Pancreas (tissue), 10 donors: Measurements from ENCODE around the gene SLC6A11. TPM values are rescaled to one million over a fixed set of nuclear protein-coding genes. Genes with fewer than 3 reads are reported as not detected.

Experiments used
- ATAC-seq, 4 donors: fragments of 200-7000 bp; cut with Tn5 transposase; one replicate each; pipeline versions ENCODE4 v1.8.0 to v1.9.1; 2020; ENCODE audit warnings: mild to moderate bottlenecking in 4 of 4, moderate library complexity in 4 of 4
- DNase-seq, 6 donors: peaks; one replicate each; pipeline ENCODE4 v3.0.0-alpha.2; 2020
- FAIRE-seq: peaks from 2 replicates; lab custom pipeline; 2012; peaks lifted over from hg19 to GRCh38; lab: Jason Lieb, UNC
- H3K27ac ChIP-seq, 4 donors: fragments of 200-600 bp; sonication (generic); 1 replicate in 3 of 4; 2 replicates in 1 of 4; pipeline versions ENCODE4 v1.5.0 to v1.8.0; 2020
- H3K27me3 ChIP-seq, 4 donors: fragments of 200-600 bp; one replicate each; pipeline ENCODE4 v1.8.0; 2021
- H3K36me3 ChIP-seq, 3 donors: fragments of 200-600 bp; sonication (generic) in 1 of 3; one replicate each; pipeline versions ENCODE4 v1.5.0 to v1.8.0; 2020 to 2021
- H3K4me1 ChIP-seq, 3 donors: fragments of 200-600 bp; one replicate each; pipeline ENCODE4 v1.8.0; 2021
- H3K4me3 ChIP-seq, 4 donors: fragments of 200-600 bp; sonication (generic) in 2 of 4; one replicate each; pipeline versions ENCODE4 v1.5.0 to v1.8.0; 2020 to 2021
- H3K9me3 ChIP-seq, 4 donors: fragments of 200-600 bp; one replicate each; pipeline ENCODE4 v1.8.0; 2021
- CTCF ChIP-seq, 4 donors: fragments of 200-600 bp; sonication (generic) in 3 of 4; IDR thresholded peaks; one replicate each; pipeline versions ENCODE4 v1.5.0 to v1.8.0; 2021; ENCODE audit warnings: antibody characterized with exemption in 4 of 4
- WGBS, 2 donors: extraction: QIAGEN DNeasy Blood & Tissue Kit; methylation state at CpG; one replicate each; pipeline ENCODE4 v1.1.7; 2013; 5-methylcytosine and 5-hydroxymethylcytosine counted together
- intact Hi-C, 3 donors: fragments of 100-400 bp; cut with DNase I; formaldehyde crosslinking; loops; one replicate each; pipeline versions ENCODE4 v1.11.1 to v1.14.2; 2022
- polyA plus RNA-seq, 2 donors: library from polyadenylated mRNA; stranded (reverse); fragments of 200-250 nt; gene quantifications; one replicate each; pipeline ENCODE4 v1.2.3, GENCODE V29; 2013
- total RNA-seq, 6 donors: library from RNA; stranded (reverse); fragmentation: NEBNext Ultra II Directional in 4 of 6; extraction: Animal tissue kit (Norgen Biotek cat#: 25700) in 4 of 6; gene quantifications; one replicate each; pipeline versions ENCODE4 v1.2.1 to v1.2.4, GENCODE V29; 2021 to 2023
- donor health status: healthy with polysubstance abuse.
- donor health status: DM: no; HTN: no; CAD: no; lungs with moderate emphysema.
- donor health status: DM: no; HTN: no; CAD: no.
- donor health status: control.
- donor health status: control.
- donor health status: Bipolar disorder and iron deficiency.
- donor health status: DM: yes; HTN: yes; CAD: no.
- donor health status: DM: no; HTN: no; CAD: no.
- donor health status: DM: no; HTN: no; CAD: no.
- donor health status: DM: yes; HTN: yes; CAD: no.

Gene SLC6A11
- total and polyA plus RNA-seq, 8 donors: 0.04 to 0.17 (median 0.06) TPM

- H3K9me3 ChIP-seq: no peaks in the 10 kb centered on the region
- intact Hi-C loops: no loop called here
- no peaks in the 10 kb centered on the region for H3K4me1 ChIP-seq
- H3K36me3 ChIP-seq: no peaks in the 10 kb centered on the region
- WGBS, 2 donors: 84 to 89% methylated on average over 13 of the region's 13 CpGs
- no peak for TF ChIP-seq CTCF (IDR thresholded peaks at IDR 0.05)
- no peak for FAIRE-seq
- no peak overlapping the region for H3K27ac ChIP-seq
- no peaks in the 10 kb centered on the region for H3K27me3 ChIP-seq
- DNase-seq: peak in 2 of 6 donors; percentile 30 to 45
- H3K4me3 ChIP-seq: no peak overlapping the region
- ATAC-seq: no peak
Measured at GRCh38 chr3:10926256-10926810, 110.3 kb downstream of the SLC6A11 start.

DNA sequence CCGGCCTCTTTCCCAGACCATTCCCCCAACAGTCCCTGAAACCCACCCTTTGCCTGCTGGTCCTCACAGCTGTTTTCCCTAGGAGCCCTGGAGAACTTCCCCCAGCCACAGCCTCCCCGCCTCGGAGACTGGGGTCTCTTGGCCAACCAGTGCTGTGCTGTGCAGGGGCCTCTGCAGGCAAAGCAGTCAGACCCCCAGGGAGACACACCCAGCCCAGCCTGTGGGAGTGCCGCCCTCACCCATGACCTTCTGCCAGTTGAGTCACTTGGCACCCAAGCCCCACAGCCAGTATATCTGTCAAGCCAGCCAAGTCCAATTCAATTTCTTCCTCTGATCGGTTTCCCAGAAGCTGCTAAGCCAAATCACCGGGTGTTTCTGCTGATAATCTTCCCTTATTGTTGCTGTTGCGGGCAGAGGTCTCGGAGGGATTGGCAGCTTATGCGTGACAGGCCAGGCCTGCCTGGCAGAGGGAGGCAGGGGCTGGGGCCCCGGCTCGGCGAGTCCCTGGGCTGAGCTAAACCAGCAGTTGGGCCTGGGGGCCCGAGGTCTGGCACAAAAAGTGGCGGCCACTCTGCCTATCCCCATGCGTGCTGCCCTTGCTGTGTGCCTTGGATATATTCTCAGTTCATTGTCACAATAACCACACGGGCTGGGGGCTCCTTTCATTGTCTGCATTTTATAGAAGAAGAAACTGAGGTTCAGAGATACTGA, 110.9 kb downstream of the SLC6A11 start:
- no peak for FAIRE-seq
- intact Hi-C loops: no loop called here
- Histone ChIP-seq H3K4me3 (no peak overlapping the region), H3K4me1 (no peaks in the 10 kb centered on the region), H3K9me3 (no peaks in the 10 kb centered on the region), H3K36me3 (no peaks in the 10 kb centered on the region), H3K27ac (no peak overlapping the region), H3K27me3 (no peaks in the 10 kb centered on the region)
- 61 to 68% methylated on average over 16 of the region's 16 CpGs for WGBS, 2 donors
- TF ChIP-seq CTCF (IDR thresholded peaks at IDR 0.05): no peak
- peak in 1 of 4 donors; percentile 56 for ATAC-seq
- DNase-seq: peak in 2 of 6 donors; percentile 41 to 51

GRCh38 chr3:10927551-10927950, 111.5 kb downstream of the SLC6A11 start:
- H3K27ac ChIP-seq: no peak overlapping the region
- DNase-seq (peak in 2 of 6 donors; percentile 20 to 35), FAIRE-seq (no peak), ATAC-seq (no peak)
- H3K4me1 ChIP-seq: no peaks in the 10 kb centered on the region
- H3K9me3 ChIP-seq: no peaks in the 10 kb centered on the region
- no peaks in the 10 kb centered on the region for H3K36me3 ChIP-seq
- no peaks in the 10 kb centered on the region for H3K27me3 ChIP-seq
- 55 to 80% methylated on average over 4 of the region's 4 CpGs for WGBS, 2 donors
- no peak for TF ChIP-seq CTCF (IDR thresholded peaks at IDR 0.05)
- intact Hi-C loops: no loop called here
- no peak overlapping the region for H3K4me3 ChIP-seq

DNA sequence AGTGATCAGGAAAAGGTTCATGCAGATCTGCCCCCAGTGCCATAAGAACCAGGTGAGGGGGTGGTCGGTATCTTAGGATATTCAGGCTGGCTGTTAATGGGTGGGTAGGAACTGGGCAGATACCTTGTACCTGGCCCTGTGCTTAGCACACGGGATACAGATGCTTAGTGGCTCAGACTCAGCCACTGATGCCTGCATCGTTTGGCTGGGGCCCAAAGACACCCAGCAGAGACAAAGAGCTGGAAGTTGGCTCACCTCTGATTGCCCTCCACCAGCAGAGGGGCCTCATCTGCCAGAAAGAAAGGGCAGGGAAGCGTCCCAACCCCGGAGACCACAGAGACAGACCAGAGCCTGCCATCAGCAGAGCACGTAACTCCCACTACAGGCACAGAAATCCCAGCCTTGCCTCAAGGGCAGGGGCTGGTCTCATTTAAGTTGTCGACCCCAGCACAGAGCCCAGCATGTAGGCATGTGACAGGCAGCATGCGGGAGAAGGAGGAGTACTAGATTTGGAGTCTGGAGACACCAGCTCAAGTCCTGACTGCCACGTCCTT, 112.5 kb downstream of the SLC6A11 start:
- no peaks in the 10 kb centered on the region for H3K36me3 ChIP-seq
- H3K27me3 ChIP-seq: no peaks in the 10 kb centered on the region
- H3K4me3 ChIP-seq: no peak overlapping the region
- intact Hi-C loops: no loop called here
- no peaks in the 10 kb centered on the region for H3K4me1 ChIP-seq
- WGBS, 2 donors: 54 to 57% methylated on average over 9 of the region's 9 CpGs
- FAIRE-seq (no peak), ATAC-seq (no peak), DNase-seq (peak in 2 of 6 donors; percentile 18 to 21)
- no peaks in the 10 kb centered on the region for H3K9me3 ChIP-seq
- no peak for TF ChIP-seq CTCF (IDR thresholded peaks at IDR 0.05)
- H3K27ac ChIP-seq: no peak overlapping the region
